ENCODE measurements around the gene PPP1R2B. TPM values are rescaled to one million over a fixed set of nuclear protein-coding genes. Genes with fewer than 3 reads are reported as not detected.

Gene PPP1R2B
- total RNA-seq, 2 experiments from 2014 or later = 0.16 TPM; not detected in 1

DNA sequence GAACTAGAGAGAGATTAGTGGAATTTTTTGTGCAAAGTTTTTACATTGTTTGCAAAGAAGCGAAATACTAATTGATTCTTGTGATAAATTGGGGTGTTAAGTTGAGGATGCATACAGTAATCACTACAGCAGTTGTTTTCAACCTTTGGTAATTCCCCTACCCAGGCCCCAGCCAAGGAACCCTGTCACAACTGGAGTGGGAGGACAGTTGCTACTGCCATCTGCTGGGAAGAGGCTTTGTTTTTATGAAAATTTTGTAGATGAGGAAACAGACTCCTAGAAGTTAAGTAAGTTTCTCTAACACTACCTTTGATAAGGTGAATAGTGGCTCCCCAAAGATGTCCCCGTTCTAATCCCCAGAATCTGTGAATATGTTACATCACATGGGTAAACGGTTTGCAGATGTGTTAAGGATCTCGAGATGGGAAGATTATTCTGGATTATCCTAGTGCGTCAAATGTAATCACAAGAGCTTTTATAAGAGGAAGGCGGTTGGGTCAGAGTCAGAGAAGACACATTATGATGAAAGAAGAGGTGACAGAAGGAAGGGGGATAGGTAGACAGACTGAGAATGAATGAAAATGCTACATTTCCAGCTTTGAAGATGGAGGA lies 34.0 kb upstream of the PPP1R2B start:
- intact Hi-C loops (cut with micrococcal nuclease) = no loop called here
- no peak overlapping the region for H3K4me3 Mint-ChIP-seq
- TF ChIP-seq, protein P1, sequence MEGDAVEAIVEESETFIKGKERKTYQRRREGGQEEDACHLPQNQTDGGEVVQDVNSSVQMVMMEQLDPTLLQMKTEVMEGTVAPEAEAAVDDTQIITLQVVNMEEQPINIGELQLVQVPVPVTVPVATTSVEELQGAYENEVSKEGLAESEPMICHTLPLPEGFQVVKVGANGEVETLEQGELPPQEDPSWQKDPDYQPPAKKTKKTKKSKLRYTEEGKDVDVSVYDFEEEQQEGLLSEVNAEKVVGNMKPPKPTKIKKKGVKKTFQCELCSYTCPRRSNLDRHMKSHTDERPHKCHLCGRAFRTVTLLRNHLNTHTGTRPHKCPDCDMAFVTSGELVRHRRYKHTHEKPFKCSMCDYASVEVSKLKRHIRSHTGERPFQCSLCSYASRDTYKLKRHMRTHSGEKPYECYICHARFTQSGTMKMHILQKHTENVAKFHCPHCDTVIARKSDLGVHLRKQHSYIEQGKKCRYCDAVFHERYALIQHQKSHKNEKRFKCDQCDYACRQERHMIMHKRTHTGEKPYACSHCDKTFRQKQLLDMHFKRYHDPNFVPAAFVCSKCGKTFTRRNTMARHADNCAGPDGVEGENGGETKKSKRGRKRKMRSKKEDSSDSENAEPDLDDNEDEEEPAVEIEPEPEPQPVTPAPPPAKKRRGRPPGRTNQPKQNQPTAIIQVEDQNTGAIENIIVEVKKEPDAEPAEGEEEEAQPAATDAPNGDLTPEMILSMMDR (IDR thresholded peaks at IDR 0.05) = no peak
- no peaks in the 10 kb centered on the region for H3K4me1 Mint-ChIP-seq (ENCODE audit: low read depth)
- no peak overlapping the region for H3K27ac Mint-ChIP-seq
- H3K27me3 Mint-ChIP-seq = no peaks in the 10 kb centered on the region
- H3K9me3 Mint-ChIP-seq = no peaks in the 10 kb centered on the region
- no peaks in the 10 kb centered on the region for H3K36me3 Mint-ChIP-seq (ENCODE audit: low read depth)
- ChIA-PET POLR2A (no interaction called here), CTCF (interaction anchor here (0.6 to 1.8 kb wide), 8 partner anchors 11 to 872 kb away, joined by 3 to 5 read pairs (median 4); no protein-coding TSS in a partner anchor)
- peak; percentile 61 for DNase-seq
- ATAC-seq = peak; percentile 78

DNA sequence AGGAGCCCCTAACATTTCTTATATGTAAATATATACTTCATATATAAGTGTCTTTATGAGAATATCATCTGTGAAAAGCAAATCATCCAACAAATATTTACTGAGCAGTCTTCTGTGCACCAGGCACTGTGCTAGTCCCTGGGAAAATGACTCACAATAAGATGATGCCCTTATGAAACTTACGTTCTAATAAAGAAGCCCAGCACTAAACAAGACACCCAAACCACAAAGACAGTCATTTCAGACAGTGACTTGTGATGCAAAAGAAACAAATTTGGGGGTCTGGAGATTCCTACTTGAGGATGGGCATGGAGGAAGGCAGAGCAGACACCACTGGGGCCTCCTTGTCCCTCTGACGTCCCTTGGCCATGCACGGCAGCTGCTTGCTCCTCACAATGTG lies 30.6 kb upstream of the PPP1R2B start:
- ChIA-PET POLR2A (interaction anchor here (0.7 kb wide), 1 partner anchor 107 kb away, joined by 4 read pairs; no protein-coding TSS in a partner anchor), CTCF (no interaction called here)

DNA sequence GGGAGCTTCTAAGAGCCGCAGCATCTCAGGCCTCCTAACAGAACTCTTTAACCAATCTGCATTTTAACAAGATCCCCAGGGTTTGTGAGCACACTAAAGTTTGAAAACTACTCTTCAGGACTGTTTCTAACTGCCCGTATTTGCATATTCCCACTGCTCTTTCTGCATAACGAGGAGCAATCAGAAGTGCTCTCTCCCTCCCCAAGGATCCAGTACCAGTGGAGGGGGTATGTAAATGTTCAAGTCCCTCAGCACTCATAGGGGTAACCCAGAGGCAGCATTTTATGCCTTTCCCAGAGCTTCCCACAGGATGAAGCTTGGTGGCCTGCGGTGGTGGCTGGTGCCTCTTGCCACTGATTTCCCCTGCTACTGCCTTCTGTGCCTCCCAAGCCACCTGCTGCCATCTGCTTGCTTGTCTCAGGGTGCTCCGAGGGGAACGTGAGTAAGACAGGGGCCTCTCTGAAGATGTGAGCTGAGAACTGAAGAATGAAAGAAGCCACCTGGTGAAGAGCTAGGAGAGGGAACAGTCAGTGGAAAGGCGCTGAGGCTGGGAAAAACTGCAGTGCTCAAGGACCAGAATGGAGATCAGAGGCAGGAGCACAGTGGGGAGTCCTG lies 30.0 kb upstream of the PPP1R2B start:
- CTCF ChIA-PET = no interaction called here
- H3K27ac Mint-ChIP-seq = no peak overlapping the region
- TF ChIP-seq, protein P1 (IDR thresholded peaks at IDR 0.05) = no peak

More for the DNA sequence above, 30.6 kb upstream of the PPP1R2B start:
- Mint-ChIP-seq H3K27me3 (no peaks in the 10 kb centered on the region), H3K4me1 (ENCODE audit: low read depth) (no peaks in the 10 kb centered on the region), H3K36me3 (ENCODE audit: low read depth) (no peaks in the 10 kb centered on the region), H3K27ac (no peak overlapping the region), H3K9me3 (no peaks in the 10 kb centered on the region), H3K4me3 (no peak overlapping the region)
- intact Hi-C loops (cut with micrococcal nuclease) = no loop called here
- no peak for DNase-seq
- no peak for ATAC-seq
- TF ChIP-seq, protein P1 (IDR thresholded peaks at IDR 0.05) = no peak

DNA sequence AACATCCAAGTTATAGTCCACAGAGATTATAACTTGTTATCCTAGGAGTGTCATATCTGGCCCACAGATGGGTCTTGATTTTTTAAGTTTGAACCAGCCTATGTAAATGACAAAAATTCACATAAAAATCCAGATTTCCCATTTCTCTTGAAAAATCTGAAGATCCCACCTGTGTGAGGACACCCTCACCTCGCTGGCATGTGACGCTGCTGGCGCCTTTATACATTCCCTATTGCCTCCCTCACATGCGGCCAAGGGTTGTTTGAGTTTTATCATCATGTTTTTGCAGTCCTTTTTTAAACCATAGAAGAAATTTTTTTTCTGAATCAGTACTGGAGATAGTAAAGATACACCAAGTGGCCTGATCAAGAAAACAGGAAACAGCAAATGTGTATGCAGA lies 25.9 kb upstream of the PPP1R2B start:
- intact Hi-C loops (cut with micrococcal nuclease) = no loop called here
- TF ChIP-seq, protein P1 (IDR thresholded peaks at IDR 0.05) = no peak
- no peak for ATAC-seq
- Mint-ChIP-seq H3K9me3 (peaks cover 9% of the 10 kb centered on the region), H3K4me1 (ENCODE audit: low read depth) (no peaks in the 10 kb centered on the region), H3K4me3 (no peak overlapping the region), H3K36me3 (ENCODE audit: low read depth) (no peaks in the 10 kb centered on the region), H3K27ac (no peak overlapping the region), H3K27me3 (no peaks in the 10 kb centered on the region)
- no peak for DNase-seq
- CTCF ChIA-PET = no interaction called here
- POLR2A ChIA-PET = no interaction called here

More for the DNA sequence above, 30.0 kb upstream of the PPP1R2B start:
- H3K4me1 Mint-ChIP-seq (ENCODE audit: low read depth) = no peaks in the 10 kb centered on the region
- H3K36me3 Mint-ChIP-seq (ENCODE audit: low read depth) = no peaks in the 10 kb centered on the region
- H3K4me3 Mint-ChIP-seq = no peak overlapping the region
- POLR2A ChIA-PET = interaction anchor here (0.7 kb wide), 1 partner anchor 107 kb away, joined by 4 read pairs; no protein-coding TSS in a partner anchor
- no peak for ATAC-seq
- intact Hi-C loops (cut with micrococcal nuclease) = no loop called here
- no peak for DNase-seq
- no peaks in the 10 kb centered on the region for H3K9me3 Mint-ChIP-seq
- H3K27me3 Mint-ChIP-seq = no peaks in the 10 kb centered on the region

DNA sequence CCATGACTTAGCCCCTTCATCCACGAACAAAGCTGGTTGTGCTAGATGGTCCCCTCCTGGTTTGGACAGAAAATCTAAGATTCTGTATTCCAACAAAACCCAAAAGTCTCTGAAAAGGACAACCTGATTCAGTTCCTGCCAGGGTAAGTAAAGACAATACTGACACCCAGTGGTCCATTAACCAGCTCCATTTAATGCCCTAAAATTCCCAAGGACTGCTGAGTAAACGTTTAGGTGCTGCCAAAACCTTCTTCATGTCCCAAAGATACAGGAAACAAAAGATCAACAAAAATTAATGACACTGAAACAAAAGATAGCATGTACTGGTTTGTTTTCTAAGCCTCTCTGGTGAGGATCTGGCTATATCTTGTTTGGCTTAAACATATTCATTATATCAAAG lies 25.3 kb upstream of the PPP1R2B start:
- Mint-ChIP-seq H3K4me1 (ENCODE audit: low read depth) (no peaks in the 10 kb centered on the region), H3K27ac (no peak overlapping the region), H3K4me3 (no peak overlapping the region), H3K9me3 (peaks cover 10% of the 10 kb centered on the region), H3K36me3 (ENCODE audit: low read depth) (no peaks in the 10 kb centered on the region), H3K27me3 (no peaks in the 10 kb centered on the region)
- no peak for DNase-seq
- TF ChIP-seq, protein P1 (IDR thresholded peaks at IDR 0.05) = no peak
- ATAC-seq = no peak
- intact Hi-C loops (cut with micrococcal nuclease) = no loop called here
- CTCF ChIA-PET = no interaction called here
- POLR2A ChIA-PET = no interaction called here

Measured in activated CD8-positive, alpha-beta T cell treated with anti-CD3 and anti-CD28 coated beads for 36 hours (primary cell).